Stimulated activated CD4-positive, alpha-beta T cell treated with anti-CD3 and anti-CD28 coated beads, TNF-alpha, amount 100 ng/mL, for 1 hour (primary cell): ENCODE results near the gene NDUFA11.
"Not testable (repeated sequence)": the region's sequence is repeated elsewhere in the genome, so short reads cannot be mapped to it uniquely, and the experiment has no call there.

ENCODE experiments used
- DNase-seq, 3 donors: peaks; one replicate each; pipeline ENCODE4 v3.0.0-alpha.2; 2020; ENCODE audit warnings: low read depth in 3 of 3, low spot score in 1 of 3

Gene NDUFA11

GRCh38 chr19:5891572-5891937 is 12.0 kb downstream of the NDUFA11 start:
- no peak for DNase-seq

- DNase-seq: no peak
These were observed 13.5 kb downstream of the NDUFA11 start for GRCh38 chr19:5890099-5890498.

DNA sequence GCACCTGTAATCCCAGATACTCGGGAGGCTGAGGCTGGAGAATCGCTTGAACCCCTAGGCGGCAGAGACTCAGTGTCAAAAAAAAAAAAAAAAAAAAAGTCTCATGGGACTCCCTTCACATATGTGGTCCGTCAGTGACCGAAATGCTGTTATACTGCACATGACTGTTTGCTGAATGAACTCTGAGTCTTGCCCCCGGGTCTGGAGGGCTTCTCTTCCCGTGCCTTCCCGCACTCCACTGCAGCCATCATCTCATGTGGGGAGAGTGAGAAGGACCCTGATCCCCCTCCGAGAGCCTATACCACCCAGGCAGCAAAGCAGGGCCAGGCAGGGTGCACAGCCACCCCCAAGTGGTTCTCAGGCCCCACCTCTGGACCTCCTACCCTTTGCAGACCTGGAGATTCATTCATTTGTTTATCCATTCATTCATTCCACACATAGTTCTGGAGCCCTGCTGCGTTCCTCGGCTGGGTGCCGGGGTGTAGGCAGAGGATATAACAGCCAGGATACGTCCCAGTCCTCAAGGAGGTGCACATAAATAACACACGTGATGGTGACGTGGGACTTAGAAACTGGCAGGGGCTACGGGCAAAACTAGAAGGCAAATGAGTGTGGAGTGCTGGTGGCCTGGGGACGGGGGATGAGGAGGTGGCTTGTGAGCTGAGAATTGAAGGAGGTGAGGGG is 14.2 kb downstream of the NDUFA11 start:
- no peak for DNase-seq

DNA sequence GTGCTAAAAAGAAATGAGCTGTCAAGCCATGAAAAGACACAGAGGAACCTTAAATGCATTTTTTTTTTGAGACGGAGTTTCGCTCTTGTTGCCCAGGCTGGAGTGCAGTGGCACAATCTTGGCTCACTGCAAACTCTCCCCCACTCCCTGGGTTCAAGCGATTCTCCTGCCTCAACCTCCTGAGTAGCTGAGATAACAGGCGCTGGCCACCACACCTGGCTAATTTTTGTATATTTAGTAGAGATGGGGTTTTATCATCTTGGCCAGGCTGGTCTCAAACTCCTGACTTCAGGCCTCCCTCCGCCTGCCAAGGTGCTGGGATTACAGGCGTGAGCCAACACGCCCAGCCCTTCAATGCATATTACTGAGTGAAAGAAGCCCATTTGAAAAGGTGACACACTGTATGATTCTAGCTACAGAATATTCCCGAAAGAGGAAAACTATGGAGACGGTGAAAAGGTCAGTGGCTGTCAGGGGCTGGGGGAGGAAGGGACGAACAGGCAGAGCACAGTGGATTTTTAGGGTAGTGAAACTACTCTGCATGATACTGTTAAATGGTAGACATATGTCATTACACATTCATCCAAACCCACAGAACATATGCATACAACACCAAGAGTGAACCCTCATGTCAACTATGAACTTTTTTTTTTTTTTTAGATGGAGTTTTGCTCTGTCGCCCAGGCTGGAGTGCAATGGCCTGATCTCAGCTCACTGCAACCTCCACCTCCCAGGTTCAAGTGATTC is 19.4 kb downstream of the NDUFA11 start:
- DNase-seq: not testable (repeated sequence)

GRCh38 chr19:5883157-5883873 is 20.3 kb downstream of the NDUFA11 start:
- not testable (repeated sequence) for DNase-seq

- DNase-seq: no peak
These were observed 21.1 kb downstream of the NDUFA11 start for GRCh38 chr19:5882421-5882968.

DNA sequence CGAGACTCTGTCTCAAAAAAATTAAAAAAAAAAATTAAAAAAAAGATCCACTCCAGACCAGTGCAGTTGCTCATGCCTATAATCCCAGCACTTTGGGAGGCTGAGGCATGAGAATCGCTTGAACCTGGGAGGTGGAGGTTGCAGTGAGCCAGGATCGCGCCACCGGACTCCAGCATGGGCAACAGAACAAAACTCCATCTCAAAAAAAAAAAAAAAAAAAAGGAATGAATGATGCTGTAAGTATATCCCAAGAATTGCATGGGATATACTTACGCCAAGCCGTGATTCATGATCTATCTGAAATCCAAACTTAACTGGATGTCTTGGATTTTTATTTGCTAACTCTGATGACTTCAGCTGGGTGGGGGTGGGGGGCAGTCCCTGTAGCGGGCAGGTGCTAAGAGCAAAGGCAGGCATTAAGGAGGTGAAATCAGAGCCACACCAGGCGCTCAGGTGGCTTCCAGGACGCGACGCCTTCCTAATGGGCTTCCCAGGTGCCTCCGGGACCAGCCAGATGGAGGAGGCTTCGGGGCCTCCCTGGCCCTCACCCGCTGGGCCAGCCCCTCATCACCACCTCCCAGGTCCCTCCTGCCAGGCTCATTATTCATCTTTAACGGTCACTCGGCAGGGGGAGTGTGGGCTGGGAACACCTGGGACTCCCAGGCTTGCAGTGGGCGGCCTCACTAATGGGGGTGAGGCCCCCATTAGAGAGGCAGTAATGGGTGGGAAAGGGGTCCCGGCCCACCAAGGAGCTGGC is 21.9 kb downstream of the NDUFA11 start:
- no peak for DNase-seq

- no peak for DNase-seq
These were observed 22.9 kb downstream of the NDUFA11 start for GRCh38 chr19:5880604-5881078.

DNA sequence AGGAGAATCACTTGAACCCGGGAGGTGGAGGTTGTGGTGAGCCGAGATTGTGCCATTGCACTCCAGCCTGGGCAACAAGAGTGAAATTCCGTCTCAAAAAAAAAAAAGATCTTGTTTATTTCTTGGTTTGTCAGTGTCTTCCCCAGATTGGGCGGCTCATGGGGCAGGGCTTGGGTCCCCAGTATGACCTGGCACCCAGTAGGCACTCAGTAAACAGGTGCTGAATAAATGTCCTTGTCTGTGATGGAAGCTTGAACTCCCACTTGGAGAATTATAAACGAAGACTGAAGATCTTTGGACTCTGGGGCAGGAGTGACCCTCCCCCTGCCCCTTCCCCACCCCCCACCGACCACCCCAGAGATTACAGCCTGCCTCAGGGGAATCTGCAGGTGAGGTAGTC is 23.4 kb downstream of the NDUFA11 start:
- no peak for DNase-seq

DNA sequence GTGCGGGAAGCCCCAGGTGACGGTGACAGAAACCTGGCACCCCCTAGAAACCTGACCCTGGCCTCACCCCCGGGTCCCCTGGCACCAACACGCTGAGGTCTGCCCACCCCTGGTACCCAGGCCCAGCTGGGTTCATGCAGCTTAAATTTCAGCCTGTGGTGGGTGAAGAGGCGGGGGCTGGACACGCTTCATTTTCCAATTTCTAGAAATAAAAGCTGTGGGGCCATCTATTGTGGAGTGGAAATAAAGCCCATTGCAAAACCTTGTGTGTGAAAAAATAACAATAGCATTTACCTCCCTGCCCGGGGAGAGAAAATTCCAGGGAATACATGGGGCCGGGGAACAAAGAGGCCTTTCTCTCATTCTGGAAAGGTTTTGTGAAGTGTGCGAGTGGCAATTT is 25.7 kb downstream of the NDUFA11 start:
- DNase-seq: no peak

DNA sequence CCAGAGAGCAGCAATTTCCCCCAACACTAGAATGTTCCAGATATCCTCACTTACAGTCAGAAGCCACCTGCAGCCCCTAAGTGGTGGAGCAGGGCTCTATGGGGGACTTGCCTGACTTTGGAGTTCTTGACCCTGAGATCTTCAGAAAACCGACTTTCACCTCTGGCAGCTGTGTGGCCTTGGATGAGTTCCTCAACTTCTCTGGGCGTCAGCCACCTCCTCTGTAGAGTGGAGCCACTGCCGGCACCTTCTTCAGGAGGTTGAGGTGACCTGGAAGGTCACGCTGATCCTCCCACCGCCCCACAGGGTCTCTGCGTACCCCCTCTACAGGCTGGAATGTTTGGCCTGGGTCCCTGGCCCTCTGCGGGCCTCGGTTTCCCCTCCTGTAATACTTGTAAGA is 26.2 kb downstream of the NDUFA11 start:
- DNase-seq: no peak

DNA sequence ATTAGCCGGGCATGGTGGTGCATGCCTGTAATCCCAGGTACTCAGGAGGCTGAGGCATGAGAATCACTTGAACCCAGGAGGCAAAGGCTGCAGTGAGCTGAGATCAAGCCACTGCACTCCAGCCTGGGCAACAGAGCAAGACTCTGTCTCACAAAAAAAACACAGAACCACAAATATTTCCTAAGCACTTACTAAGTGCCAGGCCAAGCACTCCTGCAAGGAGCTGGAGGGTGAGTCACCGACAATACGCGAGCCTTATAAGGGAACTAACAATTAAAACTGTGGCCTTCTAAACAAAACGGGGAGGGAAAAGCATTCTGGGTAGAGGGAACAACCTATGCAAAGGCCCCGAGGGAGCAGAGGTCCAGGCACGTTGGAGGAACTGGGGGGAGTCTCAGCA is 29.1 kb downstream of the NDUFA11 start:
- DNase-seq: not testable (repeated sequence)

DNA sequence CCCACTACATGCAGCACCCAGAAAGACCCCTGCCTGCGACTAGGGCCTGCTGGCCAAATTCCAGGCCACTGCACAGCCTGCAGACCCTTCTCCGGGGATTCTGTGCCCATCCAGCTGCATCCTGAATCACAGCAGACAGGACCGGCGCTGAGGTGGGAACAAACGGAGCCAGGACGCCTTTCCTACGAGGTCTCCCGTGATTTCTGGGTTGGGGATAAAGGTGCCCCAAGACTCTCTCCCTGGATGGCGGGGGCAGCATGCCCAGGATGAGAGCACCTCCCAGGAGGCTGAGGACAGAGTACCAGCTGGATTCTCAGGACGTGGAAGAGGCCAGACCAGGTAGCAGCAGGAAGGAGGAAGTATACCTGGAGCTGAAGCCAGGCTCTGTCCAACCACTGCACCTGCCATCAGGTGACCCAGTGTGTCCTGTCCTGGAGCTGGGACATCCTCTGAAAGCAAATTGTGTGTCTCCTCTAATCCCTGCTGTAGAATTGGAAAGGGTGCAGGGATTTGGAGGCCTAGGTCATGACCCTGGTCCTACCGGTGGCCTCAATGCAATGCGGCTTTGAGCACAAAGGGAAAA is 29.9 kb downstream of the NDUFA11 start:
- no peak for DNase-seq

- DNase-seq: no peak
These were observed 32.6 kb downstream of the NDUFA11 start for GRCh38 chr19:5870986-5871394.

- DNase-seq: no peak
These were observed 36.1 kb downstream of the NDUFA11 start for GRCh38 chr19:5867201-5868136.

- no peak for DNase-seq
These were observed 37.8 kb downstream of the NDUFA11 start for GRCh38 chr19:5865772-5866171.

- DNase-seq: no peak
These were observed 38.7 kb downstream of the NDUFA11 start for GRCh38 chr19:5864725-5865486.

- DNase-seq: no peak
These were observed 39.4 kb downstream of the NDUFA11 start for GRCh38 chr19:5864013-5864720.
